ENCODE measurements around the gene RASSF4. TPM values are rescaled to one million over a fixed set of nuclear protein-coding genes. Genes with fewer than 3 reads are reported as not detected.

The RASSF4 gene
- total and polyA plus RNA-seq, 3 experiments from 2014 or later = 0.85 to 2.8 (median 2.8) TPM

DNA sequence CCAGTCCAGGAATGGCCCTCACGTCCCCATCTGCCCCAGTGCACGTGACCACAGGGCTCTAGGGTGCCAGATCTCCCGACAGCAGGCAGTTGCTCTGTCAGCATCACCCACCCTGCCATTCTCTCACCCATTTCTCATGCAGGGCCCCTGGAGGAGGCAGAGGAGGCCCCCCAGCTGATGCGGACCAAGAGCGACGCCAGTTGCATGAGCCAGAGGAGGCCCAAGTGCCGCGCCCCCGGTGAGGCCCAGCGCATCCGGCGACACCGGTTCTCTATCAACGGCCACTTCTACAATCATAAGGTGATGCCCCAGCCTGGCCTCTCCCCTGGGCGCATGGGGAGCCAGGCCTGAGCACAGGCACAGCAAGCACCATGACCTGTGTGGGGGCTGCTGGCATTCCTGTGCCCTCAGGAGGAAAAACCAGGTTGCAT lies 25.1 kb downstream of the RASSF4 start:
- Mint-ChIP-seq H3K4me1 (no peaks in the 10 kb centered on the region), H3K9me3 (no peaks in the 10 kb centered on the region), H3K36me3 (no peaks in the 10 kb centered on the region), H3K27me3 (peaks cover 3 to 4% of the 10 kb centered on the region in 2 donors), H3K27ac (no peak overlapping the region), H3K4me3 (no peak overlapping the region)
- H3K36me3 ChIP-seq (ENCODE audit: insufficient read depth, low read length) = no peaks in the 10 kb centered on the region
- CTCF ChIA-PET = no interaction called here
- POLR2A ChIA-PET = no interaction called here
- no peaks in the 10 kb centered on the region for H3K9me3 ChIP-seq (ENCODE audit: low read length)
- no peaks in the 10 kb centered on the region for H3K4me1 ChIP-seq (ENCODE audit: insufficient read depth, low read length)
- no peak overlapping the region for H3K4me3 ChIP-seq (ENCODE audit: low read length)
- DNase-seq = no peak
- no peaks in the 10 kb centered on the region for H3K27me3 ChIP-seq (ENCODE audit: insufficient read depth, low read length, poor library complexity, severe bottlenecking)
- no peak overlapping the region for H3K27ac ChIP-seq (ENCODE audit: low read depth, low read length)

DNA sequence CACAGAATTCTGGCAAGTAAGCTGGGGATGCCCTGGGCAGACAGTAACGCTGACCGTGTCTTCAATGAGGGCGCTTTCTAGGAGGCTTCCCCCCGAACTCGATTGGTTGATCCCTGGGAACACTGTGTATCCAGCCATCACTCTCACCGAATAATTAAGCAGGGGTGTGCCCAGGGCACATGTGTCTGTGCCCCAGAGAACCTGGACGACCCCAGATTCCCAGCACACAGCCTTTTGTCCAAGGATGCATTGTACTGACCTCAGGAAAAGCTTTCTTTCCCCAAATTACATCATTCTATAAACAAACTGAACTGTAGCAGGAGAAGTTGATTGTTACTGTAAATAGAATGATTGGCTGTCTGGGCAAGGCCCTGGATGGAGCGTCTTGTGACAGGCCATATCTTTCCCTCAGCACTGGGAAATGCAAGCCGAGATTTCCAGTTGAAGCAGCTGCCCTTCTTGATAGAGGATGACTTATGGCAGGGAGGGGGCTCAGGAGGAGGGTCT lies 25.6 kb downstream of the RASSF4 start:
- POLR2A ChIA-PET = no interaction called here
- Histone ChIP-seq H3K27me3 (ENCODE audit: insufficient read depth, low read length, poor library complexity, severe bottlenecking) (no peaks in the 10 kb centered on the region), H3K27ac (ENCODE audit: low read depth, low read length) (no peak overlapping the region), H3K9me3 (ENCODE audit: low read length) (no peaks in the 10 kb centered on the region), H3K4me1 (ENCODE audit: insufficient read depth, low read length) (no peaks in the 10 kb centered on the region), H3K4me3 (ENCODE audit: low read length) (no peak overlapping the region), H3K36me3 (ENCODE audit: insufficient read depth, low read length) (no peaks in the 10 kb centered on the region)
- CTCF ChIA-PET = no interaction called here
- Mint-ChIP-seq H3K27ac (no peak overlapping the region), H3K36me3 (no peaks in the 10 kb centered on the region), H3K4me1 (no peaks in the 10 kb centered on the region), H3K27me3 (peaks cover 5 to 6% of the 10 kb centered on the region in 2 donors), H3K9me3 (no peaks in the 10 kb centered on the region), H3K4me3 (no peak overlapping the region)
- no peak for DNase-seq

DNA sequence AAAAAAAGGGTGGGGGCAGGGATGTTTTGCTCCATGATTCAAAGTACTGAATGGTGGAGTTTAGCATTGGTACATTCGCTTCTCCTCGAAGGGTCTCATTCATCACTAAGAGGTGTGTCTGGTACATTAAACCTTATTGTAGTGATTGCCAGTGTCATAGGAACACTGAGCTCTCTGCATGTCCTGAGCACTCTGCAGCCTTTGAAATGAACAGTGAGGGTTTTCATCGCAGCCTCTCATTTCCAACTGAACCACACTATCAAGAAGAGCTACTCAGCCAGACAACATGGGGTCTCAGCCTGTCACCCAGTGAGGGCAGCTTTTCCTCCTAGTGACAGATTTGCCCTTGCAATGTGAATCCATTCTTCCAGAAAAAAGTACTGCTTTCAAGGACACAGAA lies 26.6 kb downstream of the RASSF4 start:
- no peaks in the 10 kb centered on the region for H3K4me1 ChIP-seq (ENCODE audit: insufficient read depth, low read length)
- ChIA-PET CTCF (no interaction called here), POLR2A (no interaction called here)
- no peak overlapping the region for H3K4me3 Mint-ChIP-seq
- H3K4me1 Mint-ChIP-seq = no peaks in the 10 kb centered on the region
- no peaks in the 10 kb centered on the region for H3K36me3 ChIP-seq (ENCODE audit: insufficient read depth, low read length)
- H3K36me3 Mint-ChIP-seq = no peaks in the 10 kb centered on the region
- no peak for DNase-seq
- H3K9me3 ChIP-seq (ENCODE audit: low read length) = no peaks in the 10 kb centered on the region
- H3K4me3 ChIP-seq (ENCODE audit: low read length) = no peak overlapping the region
- peaks cover 6% of the 10 kb centered on the region in 2 donors for H3K27me3 Mint-ChIP-seq
- peak overlapping the region in 1 of 8 donors; percentile 63 for H3K27ac Mint-ChIP-seq
- H3K27ac ChIP-seq (ENCODE audit: low read depth, low read length) = no peak overlapping the region
- no peaks in the 10 kb centered on the region for H3K27me3 ChIP-seq (ENCODE audit: insufficient read depth, low read length, poor library complexity, severe bottlenecking)
- H3K9me3 Mint-ChIP-seq = no peaks in the 10 kb centered on the region

DNA sequence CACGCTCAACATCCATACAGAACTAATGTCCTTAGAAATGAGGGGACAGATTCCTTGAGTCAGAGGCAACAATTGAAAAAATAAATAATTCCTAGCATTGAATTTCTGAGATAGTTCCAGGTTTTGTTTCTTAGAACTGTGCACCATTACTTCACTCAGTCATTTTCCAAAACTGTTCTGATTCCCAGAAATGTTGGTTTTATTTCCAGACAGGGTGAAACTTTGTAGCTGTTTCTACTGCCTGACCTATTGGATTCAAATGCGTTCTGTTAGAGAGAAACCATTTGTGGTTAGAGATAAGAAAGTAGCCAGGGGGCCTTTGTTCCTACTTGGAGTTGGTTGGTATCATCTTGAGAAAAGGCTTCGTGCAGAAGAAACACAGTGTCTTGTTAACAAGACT lies 27.1 kb downstream of the RASSF4 start:
- no peak overlapping the region for H3K27ac ChIP-seq (ENCODE audit: low read depth, low read length)
- Mint-ChIP-seq H3K27ac (peak overlapping the region in 2 of 8 donors; percentile 42 to 63), H3K4me1 (no peaks in the 10 kb centered on the region), H3K27me3 (peaks cover 6% of the 10 kb centered on the region in 2 donors), H3K9me3 (no peaks in the 10 kb centered on the region), H3K36me3 (no peaks in the 10 kb centered on the region), H3K4me3 (no peak overlapping the region)
- no peaks in the 10 kb centered on the region for H3K4me1 ChIP-seq (ENCODE audit: insufficient read depth, low read length)
- POLR2A ChIA-PET = no interaction called here
- H3K9me3 ChIP-seq (ENCODE audit: low read length) = no peaks in the 10 kb centered on the region
- H3K4me3 ChIP-seq (ENCODE audit: low read length) = no peak overlapping the region
- no peaks in the 10 kb centered on the region for H3K27me3 ChIP-seq (ENCODE audit: insufficient read depth, low read length, poor library complexity, severe bottlenecking)
- no peaks in the 10 kb centered on the region for H3K36me3 ChIP-seq (ENCODE audit: insufficient read depth, low read length)
- no peak for DNase-seq
- CTCF ChIA-PET = no interaction called here

DNA sequence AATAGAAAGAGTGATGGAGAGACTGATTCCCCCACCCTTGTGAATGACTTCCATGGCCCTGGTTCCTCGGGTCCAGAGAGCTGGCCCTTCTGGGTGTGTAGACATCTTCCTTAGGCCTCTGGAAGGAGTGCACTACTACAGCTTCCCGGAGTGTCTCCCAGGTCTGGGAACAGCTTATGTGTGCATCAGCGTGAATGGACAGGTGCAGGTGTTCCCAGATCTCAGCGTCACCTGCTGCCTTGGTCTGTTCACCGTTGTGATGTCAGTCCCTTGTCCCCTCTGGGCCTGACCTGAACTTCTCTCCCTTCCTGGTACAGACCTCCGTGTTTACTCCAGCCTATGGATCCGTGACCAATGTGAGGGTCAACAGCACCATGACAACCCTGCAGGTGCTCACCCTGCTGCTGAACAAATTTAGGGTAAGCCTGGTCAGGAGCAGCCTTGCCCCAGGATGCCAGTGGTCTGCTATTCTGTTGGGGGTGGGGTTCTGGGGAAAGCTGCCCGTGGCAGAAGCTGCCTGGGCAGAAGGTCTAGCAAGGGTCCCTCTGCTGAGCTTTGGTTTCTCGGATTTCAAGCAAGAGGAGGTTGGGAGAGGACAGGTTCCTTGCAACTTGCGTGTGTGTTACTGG lies 29.5 kb downstream of the RASSF4 start:
- Histone ChIP-seq H3K4me3 (ENCODE audit: low read length) (no peak overlapping the region), H3K36me3 (ENCODE audit: insufficient read depth, low read length) (no peaks in the 10 kb centered on the region), H3K27ac (ENCODE audit: low read depth, low read length) (no peak overlapping the region), H3K4me1 (ENCODE audit: insufficient read depth, low read length) (no peaks in the 10 kb centered on the region), H3K9me3 (ENCODE audit: low read length) (no peaks in the 10 kb centered on the region), H3K27me3 (ENCODE audit: insufficient read depth, low read length, poor library complexity, severe bottlenecking) (no peaks in the 10 kb centered on the region)
- no peak for DNase-seq
- POLR2A ChIA-PET = no interaction called here
- no peaks in the 10 kb centered on the region for H3K36me3 Mint-ChIP-seq
- no peak overlapping the region for H3K27ac Mint-ChIP-seq
- H3K9me3 Mint-ChIP-seq = no peaks in the 10 kb centered on the region
- peaks cover 6% of the 10 kb centered on the region in 2 donors for H3K27me3 Mint-ChIP-seq
- H3K4me3 Mint-ChIP-seq = no peak overlapping the region
- H3K4me1 Mint-ChIP-seq = peaks cover 0 to 2% (median under 1%) of the 10 kb centered on the region in 3 donors
- CTCF ChIA-PET = interaction anchor here (1.0 to 1.5 kb wide), 2 partner anchors 9 to 57 kb away, joined by 3 read pairs; no protein-coding TSS in a partner anchor

DNA sequence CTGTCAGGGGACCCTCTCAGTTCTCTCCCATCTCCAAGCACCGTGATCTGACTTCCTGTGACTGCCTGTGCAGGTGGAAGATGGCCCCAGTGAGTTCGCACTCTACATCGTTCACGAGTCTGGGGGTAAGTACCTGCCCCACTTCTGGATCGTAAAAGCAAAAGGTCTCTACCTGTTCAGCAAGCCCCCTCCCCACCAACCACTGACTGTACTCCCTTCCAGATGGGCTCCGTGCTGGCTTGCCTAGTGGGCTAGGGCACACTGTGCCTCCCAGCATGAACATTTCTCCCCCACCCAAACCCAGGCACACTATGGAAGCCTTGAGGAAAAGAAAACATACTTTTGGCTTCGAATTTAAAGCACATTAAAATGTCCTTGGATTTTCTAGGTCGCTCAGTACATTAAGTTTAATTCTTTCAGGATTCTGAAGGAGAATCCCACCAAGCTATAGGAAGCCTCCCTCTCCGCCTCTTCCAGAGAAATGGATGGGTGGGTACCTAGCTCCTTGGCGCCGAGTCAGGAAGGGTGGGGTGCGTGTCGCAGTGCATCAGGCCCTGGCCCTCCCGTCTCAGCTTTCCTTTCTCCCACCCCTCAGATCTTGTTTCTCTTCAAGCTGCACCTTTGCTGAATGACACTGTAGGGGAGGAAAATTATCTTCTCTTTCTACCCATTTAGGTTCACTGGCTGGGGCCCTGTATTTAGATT lies 30.1 kb downstream of the RASSF4 start:
- no peaks in the 10 kb centered on the region for H3K27me3 ChIP-seq (ENCODE audit: insufficient read depth, low read length, poor library complexity, severe bottlenecking)
- H3K27ac Mint-ChIP-seq = no peak overlapping the region
- H3K36me3 ChIP-seq (ENCODE audit: insufficient read depth, low read length) = no peaks in the 10 kb centered on the region
- H3K9me3 Mint-ChIP-seq = no peaks in the 10 kb centered on the region
- peaks cover 3% of the 10 kb centered on the region for H3K4me1 ChIP-seq (ENCODE audit: insufficient read depth, low read length)
- peaks cover 6% of the 10 kb centered on the region in 2 donors for H3K27me3 Mint-ChIP-seq
- no peaks in the 10 kb centered on the region for H3K36me3 Mint-ChIP-seq
- H3K4me1 Mint-ChIP-seq = peaks cover under 1 to 9% (median 7%) of the 10 kb centered on the region in 3 donors
- CTCF ChIA-PET = interaction anchor here (1.0 to 1.5 kb wide), 2 partner anchors 9 to 57 kb away, joined by 3 read pairs; no protein-coding TSS in a partner anchor
- H3K27ac ChIP-seq (ENCODE audit: low read depth, low read length) = no peak overlapping the region
- no peak for DNase-seq
- no peak overlapping the region for H3K4me3 Mint-ChIP-seq
- POLR2A ChIA-PET = no interaction called here
- no peaks in the 10 kb centered on the region for H3K9me3 ChIP-seq (ENCODE audit: low read length)
- H3K4me3 ChIP-seq (ENCODE audit: low read length) = no peak overlapping the region

DNA sequence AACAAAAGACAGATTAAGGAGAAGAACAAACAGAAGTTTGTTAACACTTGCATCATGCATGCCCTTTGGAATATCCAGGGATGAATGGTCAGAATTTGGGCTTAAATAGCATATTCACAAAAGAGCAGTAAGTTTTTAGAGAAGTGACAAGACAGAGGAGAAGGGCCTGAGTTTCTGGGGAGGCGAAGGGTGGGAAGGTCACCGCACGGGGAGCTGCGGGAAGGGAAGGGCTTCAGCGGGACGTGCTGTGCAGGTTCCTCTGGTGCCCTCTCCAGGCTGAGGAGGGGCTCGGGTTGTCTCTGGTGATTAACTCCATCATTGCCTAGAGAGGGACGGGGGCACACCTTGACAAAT lies 30.7 kb downstream of the RASSF4 start:
- no peaks in the 10 kb centered on the region for H3K36me3 Mint-ChIP-seq
- no peak overlapping the region for H3K4me3 Mint-ChIP-seq
- Histone ChIP-seq H3K27ac (ENCODE audit: low read depth, low read length) (no peak overlapping the region), H3K4me3 (ENCODE audit: low read length) (no peak overlapping the region), H3K27me3 (ENCODE audit: insufficient read depth, low read length, poor library complexity, severe bottlenecking) (no peaks in the 10 kb centered on the region), H3K36me3 (ENCODE audit: insufficient read depth, low read length) (no peaks in the 10 kb centered on the region), H3K9me3 (ENCODE audit: low read length) (no peaks in the 10 kb centered on the region), H3K4me1 (ENCODE audit: insufficient read depth, low read length) (peaks cover 9% of the 10 kb centered on the region)
- DNase-seq = no peak
- H3K4me1 Mint-ChIP-seq = peaks cover 6 to 14% (median 13%) of the 10 kb centered on the region in 3 donors
- H3K9me3 Mint-ChIP-seq = no peaks in the 10 kb centered on the region
- ChIA-PET CTCF (interaction anchor here (1.5 kb wide), 1 partner anchor 58 kb away, joined by 3 read pairs; no protein-coding TSS in a partner anchor), POLR2A (no interaction called here)
- H3K27me3 Mint-ChIP-seq = peaks cover 6% of the 10 kb centered on the region in 2 donors
- H3K27ac Mint-ChIP-seq = no peak overlapping the region

DNA sequence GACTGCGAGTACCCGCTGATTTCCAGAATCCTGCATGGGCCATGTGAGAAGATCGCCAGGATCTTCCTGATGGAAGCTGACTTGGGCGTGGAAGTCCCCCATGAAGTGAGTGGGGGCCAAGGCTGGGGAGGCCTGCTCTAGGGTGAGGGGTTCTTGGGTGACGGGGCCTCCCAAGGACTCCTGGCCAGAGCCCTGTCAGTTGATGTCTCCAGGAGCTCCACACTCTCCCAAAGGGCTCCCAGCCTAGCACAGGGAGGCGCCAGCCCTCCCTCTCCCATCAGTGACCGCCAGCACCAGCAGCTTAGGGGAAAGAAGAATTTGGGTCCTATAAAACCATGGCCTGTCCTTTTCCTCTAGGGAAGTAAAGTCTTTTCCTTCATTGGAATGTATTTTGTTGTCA lies 31.4 kb downstream of the RASSF4 start:
- Histone ChIP-seq H3K27me3 (ENCODE audit: insufficient read depth, low read length, poor library complexity, severe bottlenecking) (no peaks in the 10 kb centered on the region), H3K4me3 (ENCODE audit: low read length) (no peak overlapping the region), H3K9me3 (ENCODE audit: low read length) (no peaks in the 10 kb centered on the region), H3K27ac (ENCODE audit: low read depth, low read length) (no peak overlapping the region), H3K4me1 (ENCODE audit: insufficient read depth, low read length) (peaks cover 16% of the 10 kb centered on the region), H3K36me3 (ENCODE audit: insufficient read depth, low read length) (no peaks in the 10 kb centered on the region)
- ChIA-PET CTCF (no interaction called here), POLR2A (no interaction called here)
- no peaks in the 10 kb centered on the region for H3K9me3 Mint-ChIP-seq
- H3K4me1 Mint-ChIP-seq = peaks cover 13 to 21% (median 19%) of the 10 kb centered on the region in 3 donors
- peaks cover 4 to 6% of the 10 kb centered on the region in 2 donors for H3K27me3 Mint-ChIP-seq
- H3K27ac Mint-ChIP-seq = no peak overlapping the region
- H3K4me3 Mint-ChIP-seq = no peak overlapping the region
- no peaks in the 10 kb centered on the region for H3K36me3 Mint-ChIP-seq
- DNase-seq = no peak

Measured in CD8-positive, alpha-beta memory T cell (primary cell).